Activated CD8-positive, alpha-beta T cell treated with anti-CD3 and anti-CD28 coated beads, Interleukin-2, amount 10 ng/mL, durations not matched to agents 7 days and 5 days (primary cell): ENCODE data around the gene ADGRB2. TPM values are rescaled to one million over a fixed set of nuclear protein-coding genes. Genes with fewer than 3 reads are reported as not detected.

ENCODE experiments used
- ATAC-seq: fragments of 150-1000 bp; cut with Tn5 transposase; one replicate; pipeline ENCODE4 v1.10.0; 2021; ENCODE audit warnings: moderate library complexity
- CTCF ChIA-PET: fragments of 350-600 bp; sonication (Branson Sonifier 250); formaldehyde crosslinking; loops from one replicate; lab custom pipeline; 2021; ENCODE audit warnings: antibody characterized with exemption; lab: Charles Lee
- POLR2A ChIA-PET: fragments of 350-600 bp; sonication (Branson Sonifier 250); formaldehyde crosslinking; loops from one replicate; lab custom pipeline; 2021; ENCODE audit warnings: antibody characterized with exemption; lab: Charles Lee
- DNase-seq: peaks from one replicate; pipeline ENCODE4 v3.0.0-alpha.2; 2020
- H3K27ac Mint-ChIP-seq: one replicate; pipeline ENCODE4 v1.8.0; 2021; ENCODE audit warnings: mild to moderate bottlenecking, mixed read lengths
- H3K27me3 Mint-ChIP-seq: one replicate; pipeline ENCODE4 v1.8.0; 2021; ENCODE audit warnings: low read depth, mixed read lengths
- H3K36me3 Mint-ChIP-seq: one replicate; pipeline ENCODE4 v1.8.0; 2021; ENCODE audit warnings: low read depth, mixed read lengths
- H3K4me1 Mint-ChIP-seq: one replicate; pipeline ENCODE4 v1.8.0; 2021; ENCODE audit warnings: low read depth, mixed read lengths
- H3K4me3 Mint-ChIP-seq: one replicate; pipeline ENCODE4 v1.8.0; 2021; ENCODE audit warnings: mild to moderate bottlenecking, mixed read lengths
- H3K9me3 Mint-ChIP-seq: one replicate; pipeline ENCODE4 v1.8.0; 2022; ENCODE audit warnings: mixed read lengths; ENCODE audit not compliant: insufficient read depth
- total RNA-seq, 2 experiments: library from RNA; stranded (reverse); gene quantifications; one replicate each; pipeline ENCODE4 v1.2.3, GENCODE V29; 2021

Gene ADGRB2
- total RNA-seq, 2 experiments from 2014 or later: 0.05 to 0.37 TPM

DNA sequence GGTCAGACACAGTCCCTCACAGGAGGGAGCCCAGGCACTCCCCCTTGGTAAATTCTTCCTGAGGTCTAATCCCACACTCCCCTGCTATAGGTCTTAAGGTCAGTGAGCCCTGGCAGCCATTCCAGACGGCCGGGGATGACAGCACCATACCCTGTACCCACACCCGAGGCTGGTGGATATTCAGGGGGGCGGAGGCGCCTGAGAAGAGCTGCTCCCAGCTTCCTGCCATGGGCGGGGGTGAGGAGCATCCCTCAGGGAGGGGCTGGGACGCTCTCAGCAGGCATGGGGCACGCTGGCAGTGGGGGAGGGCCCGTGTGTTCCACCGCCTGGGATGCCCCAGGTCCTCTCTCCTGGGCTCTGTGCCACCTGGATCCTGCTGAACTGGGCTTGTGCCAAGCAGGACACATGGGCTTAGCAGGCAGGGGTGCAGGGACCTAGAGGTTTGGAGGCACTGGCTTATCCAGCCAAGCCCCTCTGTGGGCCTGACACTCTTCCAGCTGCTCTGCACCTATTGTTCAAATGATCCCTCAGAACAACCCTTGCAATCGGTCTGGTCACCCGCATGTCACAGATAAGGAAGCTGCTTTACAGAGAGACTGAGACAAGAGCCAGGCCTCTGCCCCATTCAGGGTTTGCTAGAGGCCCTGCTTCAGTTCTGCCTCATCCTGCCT lies 5.7 kb upstream of the ADGRB2 start:
- no peak for ATAC-seq
- Mint-ChIP-seq H3K9me3 (no peaks in the 10 kb centered on the region), H3K27me3 (peaks cover 62% of the 10 kb centered on the region), H3K36me3 (no peaks in the 10 kb centered on the region), H3K27ac (no peak overlapping the region), H3K4me3 (no peak overlapping the region), H3K4me1 (peaks cover 23% of the 10 kb centered on the region)
- POLR2A ChIA-PET: no interaction called here
- CTCF ChIA-PET: interaction anchor here (1.5 kb wide), 1 partner anchor 19 kb away, joined by 4 read pairs; no protein-coding TSS in a partner anchor
- no peak for DNase-seq

DNA sequence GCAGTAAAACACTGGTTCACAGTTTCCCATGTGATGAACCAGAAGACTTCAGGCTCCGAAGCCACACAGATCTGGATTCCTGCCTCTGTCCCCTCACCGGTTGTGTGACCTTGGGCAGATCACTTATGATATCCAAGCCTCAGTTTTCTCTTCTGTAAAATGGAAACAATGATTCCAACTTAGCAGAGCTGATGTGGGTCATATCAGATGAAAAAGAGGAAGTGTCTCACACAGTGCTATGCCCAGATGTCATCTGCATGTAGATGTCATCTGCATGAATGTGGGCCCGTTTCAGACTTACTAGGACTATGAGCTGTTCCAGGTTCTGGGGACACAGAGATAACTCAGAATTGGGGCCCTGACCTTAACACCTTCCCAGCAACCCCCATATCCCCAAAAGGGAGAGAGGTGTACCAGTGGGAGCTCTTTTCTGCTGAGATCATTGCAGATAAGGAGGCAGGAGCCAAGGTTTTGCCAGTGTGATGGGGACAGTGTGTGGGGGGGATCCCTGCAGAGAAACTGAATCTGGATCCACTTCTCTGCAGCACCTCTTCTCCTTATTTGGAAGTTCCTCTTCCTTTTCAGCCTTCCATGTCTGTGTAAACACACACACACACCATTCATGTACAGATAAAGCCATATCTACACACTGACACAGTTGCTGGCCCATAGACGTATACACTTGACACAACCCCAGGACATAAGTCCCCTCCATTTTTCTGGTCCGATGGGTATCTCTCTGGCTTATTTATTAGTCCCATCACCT lies 5.0 kb upstream of the ADGRB2 start:
- H3K4me1 Mint-ChIP-seq: peaks cover 27% of the 10 kb centered on the region
- ATAC-seq: no peak
- no peak overlapping the region for H3K27ac Mint-ChIP-seq
- DNase-seq: no peak
- no peak overlapping the region for H3K4me3 Mint-ChIP-seq
- H3K9me3 Mint-ChIP-seq: no peaks in the 10 kb centered on the region
- no peaks in the 10 kb centered on the region for H3K36me3 Mint-ChIP-seq
- peaks cover 60% of the 10 kb centered on the region for H3K27me3 Mint-ChIP-seq
- CTCF ChIA-PET: interaction anchor here (1.5 kb wide), 1 partner anchor 20 kb away, joined by 4 read pairs; no protein-coding TSS in a partner anchor
- POLR2A ChIA-PET: no interaction called here

DNA sequence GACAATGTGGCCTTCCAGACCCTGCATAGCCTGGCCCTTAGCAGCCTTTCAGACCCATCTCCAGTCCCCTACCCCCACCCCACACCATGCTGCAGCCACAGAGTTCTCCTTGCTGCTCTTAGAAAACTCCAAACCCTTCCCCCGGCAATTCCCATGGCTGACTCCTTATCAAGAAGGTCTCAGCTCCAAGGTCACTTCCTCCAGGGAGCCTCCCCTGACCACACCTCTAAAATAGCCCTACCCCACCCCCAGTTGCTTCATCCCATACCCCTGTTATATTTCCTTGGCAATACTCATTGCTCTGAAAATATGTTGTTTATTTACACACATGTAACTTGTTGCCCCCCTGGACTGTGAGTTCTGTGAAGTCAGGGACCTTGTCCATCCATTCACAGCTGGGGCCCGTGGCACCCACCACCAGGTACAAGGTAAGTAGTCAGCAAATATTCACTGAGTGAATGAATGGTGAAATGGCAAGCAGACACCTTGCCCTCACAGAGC lies 4.3 kb upstream of the ADGRB2 start:
- no peak for DNase-seq
- Mint-ChIP-seq H3K9me3 (no peaks in the 10 kb centered on the region), H3K4me3 (no peak overlapping the region), H3K27me3 (peaks cover 56% of the 10 kb centered on the region), H3K27ac (no peak overlapping the region), H3K36me3 (no peaks in the 10 kb centered on the region), H3K4me1 (peaks cover 29% of the 10 kb centered on the region)
- POLR2A ChIA-PET: no interaction called here
- no peak for ATAC-seq
- CTCF ChIA-PET: interaction anchor here (1.5 kb wide), 1 partner anchor 21 kb away, joined by 4 read pairs; no protein-coding TSS in a partner anchor

DNA sequence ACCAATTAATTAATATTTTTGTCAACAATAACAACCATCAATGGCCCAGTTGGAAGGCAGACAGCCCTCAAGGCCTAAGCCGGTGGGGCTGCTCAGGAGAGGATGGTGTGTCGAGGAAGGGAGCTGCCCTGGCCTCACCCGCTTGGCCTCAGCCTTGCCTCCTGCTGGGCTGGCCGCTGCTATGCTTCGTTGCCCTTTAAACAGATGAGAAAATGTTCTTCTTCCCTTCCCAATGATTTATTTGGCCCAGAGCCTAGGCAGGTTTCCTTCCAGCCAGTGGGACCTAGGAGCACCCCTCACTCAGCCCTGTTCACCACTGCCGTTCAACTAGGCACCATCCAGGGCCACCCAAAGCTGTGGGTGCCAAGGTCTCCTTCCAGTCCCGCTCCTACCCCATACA lies 3.1 kb upstream of the ADGRB2 start:
- no peak overlapping the region for H3K4me3 Mint-ChIP-seq
- no peaks in the 10 kb centered on the region for H3K36me3 Mint-ChIP-seq
- DNase-seq (no peak), ATAC-seq (no peak)
- no peaks in the 10 kb centered on the region for H3K9me3 Mint-ChIP-seq
- CTCF ChIA-PET: interaction anchor here (7.6 kb wide), 1 partner anchor 22 kb away, joined by 43 read pairs; no protein-coding TSS in a partner anchor
- H3K27ac Mint-ChIP-seq: no peak overlapping the region
- POLR2A ChIA-PET: interaction anchor here (0.7 kb wide), 1 partner anchor 269 kb away, joined by 4 read pairs; no protein-coding TSS in a partner anchor
- H3K27me3 Mint-ChIP-seq: peaks cover 56% of the 10 kb centered on the region
- H3K4me1 Mint-ChIP-seq: peaks cover 27% of the 10 kb centered on the region

DNA sequence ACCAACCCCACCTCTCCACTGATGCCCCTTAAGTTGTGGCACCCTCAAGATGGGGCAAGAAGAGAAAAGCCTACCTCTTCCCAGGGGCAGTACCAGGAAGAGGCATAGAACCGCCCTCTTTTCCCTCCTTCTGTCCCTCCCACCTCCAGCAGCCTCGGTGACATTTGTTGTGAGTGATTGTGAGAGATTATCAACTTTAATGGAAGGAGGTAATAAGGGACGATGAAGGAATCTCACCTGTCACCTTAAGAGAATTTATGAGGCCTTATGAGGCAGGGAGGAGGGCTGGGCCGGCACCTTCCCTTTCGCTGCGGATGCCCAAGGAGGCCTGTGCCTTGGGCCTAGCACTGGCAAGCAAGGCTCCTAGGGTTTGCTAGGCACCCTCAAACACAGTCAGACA lies 1.4 kb upstream of the ADGRB2 start:
- peaks cover 51% of the 10 kb centered on the region for H3K27me3 Mint-ChIP-seq
- no peak overlapping the region for H3K4me3 Mint-ChIP-seq
- H3K9me3 Mint-ChIP-seq: no peaks in the 10 kb centered on the region
- DNase-seq: no peak
- H3K27ac Mint-ChIP-seq: no peak overlapping the region
- no peaks in the 10 kb centered on the region for H3K36me3 Mint-ChIP-seq
- no peak for ATAC-seq
- peaks cover 26% of the 10 kb centered on the region for H3K4me1 Mint-ChIP-seq
- ChIA-PET CTCF (interaction anchor here (0.6 to 7.6 kb wide), 6 partner anchors 10 to 199 kb away, joined by 3 to 43 read pairs (median 3); no protein-coding TSS in a partner anchor), POLR2A (no interaction called here)

DNA sequence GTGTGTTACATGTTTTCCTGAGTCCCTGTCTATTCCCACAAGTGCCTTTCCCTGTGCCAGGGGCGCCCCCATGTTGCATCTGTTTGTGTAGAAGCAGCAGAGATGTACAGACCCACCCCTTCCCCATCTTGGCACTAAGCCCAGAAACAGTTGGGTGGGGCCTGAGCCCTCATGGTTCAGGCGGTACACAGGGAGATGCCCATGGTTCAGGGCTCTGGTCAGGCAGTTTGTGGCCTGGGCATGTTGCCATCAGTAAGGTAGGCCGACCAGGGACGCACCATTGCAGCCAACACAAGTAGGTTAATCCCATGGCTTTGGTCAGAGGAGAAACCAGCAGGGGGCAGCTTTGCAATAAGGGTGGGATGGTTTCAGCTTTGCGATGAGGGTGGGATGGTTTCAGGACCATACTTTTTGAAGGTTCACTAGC lies 914 bp upstream of the ADGRB2 start:
- Mint-ChIP-seq H3K4me3 (no peak overlapping the region), H3K36me3 (no peaks in the 10 kb centered on the region), H3K27ac (no peak overlapping the region), H3K27me3 (peaks cover 54% of the 10 kb centered on the region), H3K9me3 (no peaks in the 10 kb centered on the region), H3K4me1 (peaks cover 28% of the 10 kb centered on the region)
- POLR2A ChIA-PET: no interaction called here
- ATAC-seq (no peak), DNase-seq (peak; percentile 50)
- CTCF ChIA-PET: interaction anchor here (0.6 to 7.6 kb wide), 6 partner anchors 10 to 199 kb away, joined by 3 to 43 read pairs (median 3); no protein-coding TSS in a partner anchor

DNA sequence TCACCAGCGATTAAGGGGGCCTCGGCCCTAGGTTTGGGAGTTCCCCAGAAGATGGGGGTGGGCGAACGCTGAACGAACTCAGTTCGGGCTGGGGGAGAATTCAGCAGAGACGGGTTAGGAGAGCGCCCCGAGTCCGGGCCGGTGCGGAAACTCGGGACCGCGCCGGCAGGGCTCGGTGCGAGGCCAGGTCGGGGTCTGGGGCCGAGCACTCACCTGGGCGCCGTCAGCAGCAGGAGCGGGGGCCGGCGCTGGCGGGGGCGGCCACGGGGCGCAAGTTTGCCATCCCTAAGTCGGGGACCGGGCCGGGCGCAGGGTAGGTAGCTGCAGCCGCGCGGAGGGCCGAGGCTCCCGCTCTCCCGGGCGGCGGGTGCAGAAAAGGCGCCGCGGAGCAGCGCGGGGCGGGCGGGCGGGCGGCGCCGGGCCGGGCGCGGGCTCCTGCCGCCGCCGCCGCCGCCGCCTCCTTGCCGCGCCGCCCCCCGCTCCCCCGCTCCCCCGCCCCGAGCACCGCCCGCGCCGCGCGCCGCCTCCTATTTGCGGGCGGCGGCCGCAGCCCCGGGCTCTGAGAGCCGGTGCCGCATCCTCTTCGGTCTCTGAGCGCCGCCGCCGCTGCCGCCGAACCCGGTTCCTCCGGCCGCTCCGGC lies 349 bp downstream of the ADGRB2 start:
- no peak for DNase-seq
- no peaks in the 10 kb centered on the region for H3K36me3 Mint-ChIP-seq
- ChIA-PET POLR2A (no interaction called here), CTCF (interaction anchor here (0.8 to 7.6 kb wide), 5 partner anchors 12 to 29 kb away, joined by 3 to 43 read pairs (median 5); no protein-coding TSS in a partner anchor)
- H3K27me3 Mint-ChIP-seq: peaks cover 64% of the 10 kb centered on the region
- ATAC-seq: peak; percentile 26
- H3K27ac Mint-ChIP-seq: no peak overlapping the region
- peaks cover 29% of the 10 kb centered on the region for H3K4me1 Mint-ChIP-seq
- H3K9me3 Mint-ChIP-seq: no peaks in the 10 kb centered on the region
- H3K4me3 Mint-ChIP-seq: peak overlapping the region; percentile 66

DNA sequence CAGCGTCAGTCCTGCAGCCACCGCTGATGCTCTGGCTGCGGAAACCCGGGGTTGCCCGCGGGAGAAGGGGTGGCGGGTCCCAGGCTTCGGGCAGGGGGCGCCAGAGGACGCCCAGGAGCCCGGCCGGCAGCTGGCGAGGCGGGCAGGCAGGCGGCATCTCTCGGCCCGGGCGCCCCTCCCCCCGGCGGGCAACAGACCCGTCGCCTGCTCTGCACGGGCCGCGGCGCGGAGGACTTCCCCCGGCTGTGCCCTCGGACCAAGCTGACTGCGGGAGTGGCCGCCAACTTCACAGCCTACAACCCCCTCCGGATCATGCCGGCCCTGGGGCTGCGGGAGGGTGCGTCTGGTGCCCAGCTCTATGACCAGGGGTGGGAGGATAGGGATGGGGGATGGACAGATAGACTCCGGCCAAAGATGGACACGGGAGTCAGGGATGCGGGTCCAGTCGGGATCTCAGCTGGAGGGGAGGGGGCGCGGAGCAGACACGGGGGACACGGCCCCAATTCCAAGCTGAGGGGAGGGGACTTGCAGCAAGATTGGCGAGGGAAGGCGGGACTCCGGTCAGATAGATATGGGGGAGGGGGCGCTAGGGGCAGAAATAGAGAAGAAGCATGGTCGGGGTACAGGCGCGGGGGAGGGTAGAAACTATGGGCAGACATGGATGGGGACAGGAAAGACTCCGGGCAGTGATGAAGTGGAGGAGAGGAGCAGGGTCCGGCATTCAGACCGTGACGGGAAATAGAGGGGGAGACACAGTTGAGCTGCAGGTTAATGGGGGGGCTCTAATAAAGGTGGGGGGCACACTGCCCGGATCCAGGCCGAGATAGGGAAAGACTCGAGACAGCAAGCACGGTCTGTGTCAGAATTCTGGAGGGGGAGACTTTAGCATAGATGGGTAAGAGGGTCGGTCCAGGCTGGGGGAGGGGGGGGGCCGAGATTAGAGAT lies 1.1 kb downstream of the ADGRB2 start:
- ChIA-PET POLR2A (no interaction called here), CTCF (interaction anchor here (0.7 to 7.6 kb wide), 7 partner anchors 11 to 434 kb away, joined by 3 to 43 read pairs (median 3); no protein-coding TSS in a partner anchor)

DNA sequence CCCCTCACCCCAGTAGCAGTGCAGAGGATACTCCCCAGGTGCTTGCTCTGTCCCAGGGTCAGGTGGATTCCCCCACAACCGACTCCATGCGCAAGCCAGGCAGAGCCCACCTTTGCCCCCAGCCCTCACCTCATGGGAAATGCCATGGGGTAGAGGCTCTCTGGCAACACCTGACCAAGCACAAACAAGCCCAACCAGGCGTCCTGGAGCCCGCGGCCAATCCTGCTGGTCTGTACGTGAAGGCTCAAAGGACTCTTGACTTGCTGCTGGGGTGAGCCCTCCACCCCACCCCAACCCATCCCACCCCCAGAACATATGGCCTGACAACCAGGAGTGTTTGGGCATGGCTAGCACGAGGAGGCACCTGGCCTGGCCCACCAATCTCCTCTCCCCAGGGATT lies 1.8 kb downstream of the ADGRB2 start:
- H3K4me1 Mint-ChIP-seq: peaks cover 29% of the 10 kb centered on the region
- ATAC-seq: no peak
- CTCF ChIA-PET: interaction anchor here (0.7 to 7.6 kb wide), 6 partner anchors 16 to 435 kb away, joined by 3 to 43 read pairs (median 4); no protein-coding TSS in a partner anchor

More for the DNA sequence above, 1.1 kb downstream of the ADGRB2 start:
- Mint-ChIP-seq H3K36me3 (no peaks in the 10 kb centered on the region), H3K4me1 (peaks cover 29% of the 10 kb centered on the region), H3K4me3 (peak overlapping the region; percentile 66), H3K27me3 (peaks cover 61% of the 10 kb centered on the region), H3K27ac (no peak overlapping the region), H3K9me3 (no peaks in the 10 kb centered on the region)
- peak; percentile 55 for DNase-seq
- ATAC-seq: peak; percentile 38

DNA sequence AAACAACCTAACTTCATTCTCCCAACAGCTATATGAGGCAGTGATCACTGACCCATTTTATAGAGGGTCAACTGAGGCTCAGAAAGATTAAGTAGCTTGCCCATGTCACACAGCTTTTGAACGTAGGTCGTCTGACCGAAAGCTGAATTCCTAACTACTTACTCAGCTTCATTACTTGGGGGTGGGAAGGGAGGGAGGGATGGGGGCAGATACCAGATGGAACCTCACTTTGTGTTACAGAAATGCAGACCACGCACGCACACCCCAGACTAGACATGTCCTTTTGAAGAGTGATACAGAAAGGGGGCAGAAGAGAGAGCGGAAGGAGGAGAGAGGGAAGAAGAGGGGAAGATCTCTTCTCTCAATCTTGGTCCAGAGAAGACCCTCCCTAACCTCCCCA lies 2.3 kb downstream of the ADGRB2 start:
- Mint-ChIP-seq H3K4me3 (no peak overlapping the region), H3K27ac (no peak overlapping the region), H3K9me3 (no peaks in the 10 kb centered on the region), H3K36me3 (no peaks in the 10 kb centered on the region), H3K27me3 (peaks cover 55% of the 10 kb centered on the region), H3K4me1 (peaks cover 29% of the 10 kb centered on the region)
- ATAC-seq: no peak
- POLR2A ChIA-PET: interaction anchor here (1.1 kb wide), 1 partner anchor 92 kb away, joined by 3 read pairs; no protein-coding TSS in a partner anchor
- no peak for DNase-seq
- CTCF ChIA-PET: interaction anchor here (1.0 to 7.6 kb wide), 3 partner anchors 16 to 36 kb away, joined by 3 to 43 read pairs (median 8); no protein-coding TSS in a partner anchor

More for the DNA sequence above, 1.8 kb downstream of the ADGRB2 start:
- POLR2A ChIA-PET: interaction anchor here (1.1 kb wide), 1 partner anchor 93 kb away, joined by 3 read pairs; no protein-coding TSS in a partner anchor
- no peak for DNase-seq
- H3K36me3 Mint-ChIP-seq: no peaks in the 10 kb centered on the region
- peaks cover 56% of the 10 kb centered on the region for H3K27me3 Mint-ChIP-seq
- H3K4me3 Mint-ChIP-seq: no peak overlapping the region
- H3K9me3 Mint-ChIP-seq: no peaks in the 10 kb centered on the region
- no peak overlapping the region for H3K27ac Mint-ChIP-seq
